ENCODE results near the gene CUBN. TPM values are rescaled to one million over a fixed set of nuclear protein-coding genes. Genes with fewer than 3 reads are reported as not detected.

The CUBN gene
- total and polyA plus RNA-seq, 9 of the 15 experiments (the other 6 are each of a cell fraction or from before 2014, with no cell fraction given), result 0.04 to 0.33 (median 0.09) TPM

DNA sequence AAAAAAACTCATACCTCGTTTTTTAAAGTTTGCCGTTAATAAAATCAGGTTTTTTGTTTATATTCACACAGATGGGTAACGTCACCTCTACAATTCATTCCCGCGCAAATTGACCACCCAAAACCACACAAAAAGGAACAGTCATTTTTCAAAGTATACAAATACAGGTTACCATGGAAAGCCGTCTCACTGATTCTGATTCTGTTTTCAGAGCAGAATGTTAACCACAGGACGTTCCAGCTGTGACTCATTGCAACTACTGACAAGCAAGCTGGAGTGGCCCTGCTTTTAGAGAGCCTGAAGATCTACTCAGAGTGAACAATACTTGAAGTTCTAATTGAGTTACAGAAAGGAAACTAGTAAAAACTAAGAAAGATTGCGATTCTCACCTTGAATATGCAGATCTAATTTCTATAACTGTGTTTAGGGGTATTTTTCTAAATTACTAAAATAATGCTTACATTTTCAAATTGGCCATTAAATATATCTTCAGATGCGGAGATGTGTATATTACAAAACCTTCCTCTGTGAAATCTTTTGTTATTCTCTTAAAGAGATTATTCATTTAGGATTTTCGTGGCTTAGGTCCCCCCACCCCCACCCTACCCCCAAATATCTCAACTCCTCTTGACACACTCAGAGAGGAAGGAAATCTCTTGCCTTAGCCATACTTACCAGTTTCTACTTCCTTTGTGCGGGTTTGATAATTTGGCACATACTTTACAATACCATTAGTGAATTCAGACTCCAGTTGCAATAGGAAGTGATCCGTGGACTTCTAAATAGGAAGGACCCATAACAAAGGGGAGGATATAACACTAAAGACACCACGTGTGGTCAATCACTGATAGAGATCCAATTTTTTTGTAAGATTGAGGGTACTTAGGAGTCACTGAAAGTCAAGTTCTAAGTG lies 106.0 kb downstream of the CUBN start (continued):
- peak; percentile 78 for TF ChIP-seq FOXM1 (IDR thresholded peaks at IDR 0.05; ENCODE audit: low read depth)
- no peak for TF ChIP-seq FOXM1 (CRISPR knock-in tag; IDR thresholded peaks at IDR 0.05; ENCODE audit: low read depth)
- TF ChIP-seq, protein P1, sequence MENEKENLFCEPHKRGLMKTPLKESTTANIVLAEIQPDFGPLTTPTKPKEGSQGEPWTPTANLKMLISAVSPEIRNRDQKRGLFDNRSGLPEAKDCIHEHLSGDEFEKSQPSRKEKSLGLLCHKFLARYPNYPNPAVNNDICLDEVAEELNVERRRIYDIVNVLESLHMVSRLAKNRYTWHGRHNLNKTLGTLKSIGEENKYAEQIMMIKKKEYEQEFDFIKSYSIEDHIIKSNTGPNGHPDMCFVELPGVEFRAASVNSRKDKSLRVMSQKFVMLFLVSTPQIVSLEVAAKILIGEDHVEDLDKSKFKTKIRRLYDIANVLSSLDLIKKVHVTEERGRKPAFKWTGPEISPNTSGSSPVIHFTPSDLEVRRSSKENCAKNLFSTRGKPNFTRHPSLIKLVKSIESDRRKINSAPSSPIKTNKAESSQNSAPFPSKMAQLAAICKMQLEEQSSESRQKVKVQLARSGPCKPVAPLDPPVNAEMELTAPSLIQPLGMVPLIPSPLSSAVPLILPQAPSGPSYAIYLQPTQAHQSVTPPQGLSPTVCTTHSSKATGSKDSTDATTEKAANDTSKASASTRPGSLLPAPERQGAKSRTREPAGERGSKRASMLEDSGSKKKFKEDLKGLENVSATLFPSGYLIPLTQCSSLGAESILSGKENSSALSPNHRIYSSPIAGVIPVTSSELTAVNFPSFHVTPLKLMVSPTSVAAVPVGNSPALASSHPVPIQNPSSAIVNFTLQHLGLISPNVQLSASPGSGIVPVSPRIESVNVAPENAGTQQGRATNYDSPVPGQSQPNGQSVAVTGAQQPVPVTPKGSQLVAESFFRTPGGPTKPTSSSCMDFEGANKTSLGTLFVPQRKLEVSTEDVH (IDR thresholded peaks at IDR 0.05; ENCODE audit: low read depth, partially characterized antibody), result peak; percentile 87
- TF ChIP-seq ESRRB (CRISPR knock-in tag; IDR thresholded peaks at IDR 0.05; ENCODE audit: borderline replicate concordance), result no peak
- TF ChIP-seq STAT5A (IDR thresholded peaks at IDR 0.05; ENCODE audit: borderline replicate concordance, low read length), result 0 out of 2 replicates have a peak, but pooled peaks have one; percentile 21
- TF ChIP-seq SOX6 (IDR thresholded peaks at IDR 0.05), result 0 out of 2 replicates have a peak, but pooled peaks have one; percentile 12
- peak; percentile 55 for TF ChIP-seq FOS (IDR thresholded peaks at IDR 0.05; ENCODE audit: extremely low read depth, insufficient read length)
- TF ChIP-seq, protein P2, sequence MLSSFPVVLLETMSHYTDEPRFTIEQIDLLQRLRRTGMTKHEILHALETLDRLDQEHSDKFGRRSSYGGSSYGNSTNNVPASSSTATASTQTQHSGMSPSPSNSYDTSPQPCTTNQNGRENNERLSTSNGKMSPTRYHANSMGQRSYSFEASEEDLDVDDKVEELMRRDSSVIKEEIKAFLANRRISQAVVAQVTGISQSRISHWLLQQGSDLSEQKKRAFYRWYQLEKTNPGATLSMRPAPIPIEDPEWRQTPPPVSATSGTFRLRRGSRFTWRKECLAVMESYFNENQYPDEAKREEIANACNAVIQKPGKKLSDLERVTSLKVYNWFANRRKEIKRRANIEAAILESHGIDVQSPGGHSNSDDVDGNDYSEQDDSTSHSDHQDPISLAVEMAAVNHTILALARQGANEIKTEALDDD (IDR thresholded peaks at IDR 0.05), result peak; percentile 86
- TF ChIP-seq ZNF316 (IDR thresholded peaks at IDR 0.05), result 0 out of 2 replicates have a peak, but pooled peaks have one; percentile 10
- peak; percentile 55 for TF ChIP-seq ZNF592 (IDR thresholded peaks at IDR 0.05)
- no peak for TF ChIP-seq OTX1 (CRISPR knock-in tag; IDR thresholded peaks at IDR 0.05)
- peak; percentile 70 for TF ChIP-seq CXXC5 (CRISPR knock-in tag; IDR thresholded peaks at IDR 0.05)
- peak; percentile 92 for TF ChIP-seq JUND (IDR thresholded peaks at IDR 0.05; ENCODE audit: borderline replicate concordance, low read depth, low read length)
- TF ChIP-seq JUND (tag; IDR thresholded peaks at IDR 0.05; ENCODE audit: borderline replicate concordance, low read depth, low read length), result peak; percentile 87; the same call in 2 of the 3 replicates
- peak in 1 of 2 experiments; percentile 83; a peak in 2 of 4 replicates for TF ChIP-seq RCOR1 (IDR thresholded peaks at IDR 0.05; ENCODE audit: borderline replicate concordance in 1 of 2, low read depth in 2 of 2, low read length in 2 of 2)
- peak; percentile 64; the same call in 1 of the 2 replicates for TF ChIP-seq HDAC2 (IDR thresholded peaks at IDR 0.05)
- TF ChIP-seq L3MBTL2 (IDR thresholded peaks at IDR 0.05), result peak; percentile 40; the same call in 1 of the 2 replicates
- TF ChIP-seq ZNF175 (CRISPR knock-in tag; IDR thresholded peaks at IDR 0.05; ENCODE audit: low read depth), result peak; percentile 20; the same call in 1 of the 2 replicates
- TF ChIP-seq SMARCE1 (IDR thresholded peaks at IDR 0.05), result peak; percentile 70

Data from K562 (cell line).